ENCODE measurements around the gene ZNF148. TPM values are rescaled to one million over a fixed set of nuclear protein-coding genes. Genes with fewer than 3 reads are reported as not detected.

Gene ZNF148
- total RNA-seq, 2 donors from 2014 or later = 28.5 to 47.8 TPM

GRCh38 chr3:125318871-125319270 is 56.3 kb downstream of the ZNF148 start:
- Mint-ChIP-seq H3K27ac (no peak overlapping the region), H3K9me3 (no peaks in the 10 kb centered on the region), H3K36me3 (peaks cover 0 to 21% of the 10 kb centered on the region in 2 donors)
- ATAC-seq (no peak), DNase-seq (ENCODE audit: low spot score in 2 of 2) (no peak)

DNA sequence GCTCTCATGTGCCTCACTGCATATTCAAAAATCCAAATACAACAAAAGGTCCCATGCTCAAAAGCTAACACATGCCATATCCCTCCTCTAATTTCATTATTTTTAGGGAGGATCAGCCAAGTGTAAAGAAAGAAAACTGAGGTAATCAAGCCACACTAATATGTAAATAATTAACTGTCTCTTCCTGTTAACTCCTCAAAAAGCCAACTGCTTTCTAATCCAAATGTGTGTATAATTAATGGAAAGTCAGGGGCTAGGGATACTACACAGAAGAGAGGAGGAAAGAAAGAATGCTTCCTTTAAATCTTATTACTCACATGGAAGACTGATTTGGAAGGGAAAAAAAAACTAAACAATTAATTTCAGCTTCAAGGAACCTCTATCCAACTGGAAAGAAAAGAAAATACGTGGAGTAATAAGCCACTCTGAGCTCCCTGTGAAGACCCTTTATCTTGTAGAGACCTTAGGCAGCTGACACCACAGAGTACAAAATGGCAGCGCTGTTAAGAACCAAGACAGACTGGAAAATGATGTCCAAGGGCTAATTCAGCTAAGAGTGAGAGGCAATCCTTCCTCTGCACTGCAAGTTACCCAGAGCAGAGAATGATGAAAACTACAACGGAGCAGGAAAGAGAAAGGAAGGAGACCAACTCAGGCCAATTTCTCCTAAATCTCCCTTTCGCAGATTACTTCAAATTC is 56.8 kb downstream of the ZNF148 start:
- peaks cover 2 to 24% of the 10 kb centered on the region in 2 donors for H3K36me3 Mint-ChIP-seq
- no peak for DNase-seq (ENCODE audit: low spot score in 2 of 2)
- H3K27ac Mint-ChIP-seq = no peak overlapping the region
- no peaks in the 10 kb centered on the region for H3K9me3 Mint-ChIP-seq
- ATAC-seq = no peak

DNA sequence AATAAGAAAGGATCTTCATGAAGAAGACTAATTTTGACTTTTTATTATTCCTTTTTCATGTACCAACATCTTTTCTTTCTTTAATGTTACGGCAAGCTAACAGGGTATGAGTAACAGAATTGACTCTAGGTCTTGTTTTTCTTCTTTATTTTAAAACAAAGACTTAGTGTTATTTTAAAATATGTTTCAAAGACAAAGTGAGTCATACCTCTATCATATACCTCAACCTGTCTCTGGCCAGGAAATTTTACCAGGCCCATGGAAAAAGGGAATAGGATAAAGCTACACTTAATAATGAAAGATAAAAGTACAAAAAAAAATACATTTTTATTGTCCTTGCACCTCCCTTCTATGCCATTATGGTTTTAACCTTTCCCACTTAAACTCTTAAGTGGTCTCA is 57.4 kb downstream of the ZNF148 start:
- ATAC-seq = no peak
- H3K9me3 Mint-ChIP-seq = no peaks in the 10 kb centered on the region
- DNase-seq (ENCODE audit: low spot score in 2 of 2) = no peak

DNA sequence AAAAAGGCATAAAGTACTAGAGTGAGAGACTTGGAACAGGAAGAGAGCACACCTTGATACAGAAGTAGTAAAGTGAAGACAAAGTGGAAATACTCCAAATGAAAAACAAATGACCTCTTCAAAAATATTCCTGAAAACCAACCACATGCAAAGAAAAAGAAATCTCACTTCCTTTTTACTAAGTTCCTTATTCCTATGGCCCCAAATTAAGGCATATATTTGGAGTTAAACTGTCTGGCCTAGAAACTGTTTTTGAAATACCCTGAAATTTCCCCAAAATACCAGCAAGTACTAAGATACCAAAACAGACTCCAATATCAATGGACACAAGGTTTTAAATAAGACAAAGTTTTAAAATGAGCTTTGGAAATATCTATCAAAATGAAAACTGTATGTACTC is 58.2 kb downstream of the ZNF148 start:
- Mint-ChIP-seq H3K27ac (no peak overlapping the region), H3K36me3 (peaks cover 11 to 36% of the 10 kb centered on the region in 2 donors), H3K9me3 (no peaks in the 10 kb centered on the region)
- DNase-seq (ENCODE audit: low spot score in 2 of 2) = no peak
- no peak for ATAC-seq

More for the DNA sequence above, 57.4 kb downstream of the ZNF148 start:
- Mint-ChIP-seq H3K27ac (no peak overlapping the region), H3K36me3 (peaks cover 4 to 28% of the 10 kb centered on the region in 2 donors)

DNA sequence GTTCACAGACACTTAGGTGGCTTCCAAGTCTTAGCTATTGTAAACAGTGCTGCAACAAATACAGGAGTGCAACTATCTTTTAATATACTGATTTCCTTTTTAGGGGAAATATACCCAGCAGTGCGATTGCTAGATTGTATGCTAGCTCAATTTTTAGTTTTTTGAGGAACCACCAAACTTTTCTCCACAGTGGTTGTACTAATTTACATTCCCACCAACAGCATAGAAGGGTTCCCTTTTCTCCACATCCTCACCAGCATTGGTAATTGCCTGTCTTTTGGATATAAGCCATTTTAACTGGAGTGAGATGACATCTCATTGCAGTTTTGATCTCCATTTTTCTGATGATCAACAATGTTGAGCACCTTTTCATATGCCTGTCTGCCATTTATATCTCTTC is 58.9 kb downstream of the ZNF148 start:
- ATAC-seq = no peak
- H3K36me3 Mint-ChIP-seq = peaks cover 14 to 42% of the 10 kb centered on the region in 2 donors

GRCh38 chr3:125313060-125313635 is 62.0 kb downstream of the ZNF148 start:
- no peak for DNase-seq (ENCODE audit: low spot score in 2 of 2)
- no peak overlapping the region for H3K27ac Mint-ChIP-seq
- ATAC-seq = peak; percentile 74 to 75
- H3K36me3 Mint-ChIP-seq = peaks cover 14 to 60% of the 10 kb centered on the region in 2 donors
- no peaks in the 10 kb centered on the region for H3K9me3 Mint-ChIP-seq

More for the DNA sequence above, 58.9 kb downstream of the ZNF148 start:
- Mint-ChIP-seq H3K9me3 (no peaks in the 10 kb centered on the region), H3K27ac (peak overlapping the region in 1 of 2 donors; percentile 24)
- no peak for DNase-seq (ENCODE audit: low spot score in 2 of 2)

DNA sequence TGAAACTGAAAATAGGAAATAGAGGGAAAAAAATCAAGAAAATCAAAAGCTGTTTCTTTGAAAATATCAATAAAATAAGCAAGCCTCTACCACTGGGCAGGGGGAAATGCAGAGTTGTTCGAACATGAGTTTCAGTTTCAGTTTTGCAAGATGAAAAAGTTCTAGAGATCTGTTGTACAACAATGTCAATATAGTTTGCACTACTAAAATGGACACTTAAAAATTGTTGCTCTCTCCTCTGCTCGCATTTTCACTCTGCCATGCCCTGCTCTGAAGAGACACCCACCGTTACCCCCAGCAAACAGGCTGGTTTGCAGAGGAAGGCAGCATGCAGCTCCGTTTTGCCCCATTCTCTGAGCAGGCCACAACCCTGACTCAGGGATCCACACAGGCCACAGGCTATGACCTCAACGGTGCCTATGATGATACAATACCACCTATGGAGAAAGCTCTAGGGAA is 64.5 kb downstream of the ZNF148 start:
- Mint-ChIP-seq H3K36me3 (peaks cover 14 to 56% of the 10 kb centered on the region in 2 donors), H3K9me3 (no peaks in the 10 kb centered on the region), H3K27ac (peak overlapping the region; percentile 17 to 57)
- peak; percentile 87 to 98 for ATAC-seq
- DNase-seq (ENCODE audit: low spot score in 2 of 2) = peak; percentile 46 to 61

- DNase-seq (ENCODE audit: low spot score in 2 of 2) (no peak), ATAC-seq (no peak)
- Mint-ChIP-seq H3K36me3 (peaks cover 14 to 53% of the 10 kb centered on the region in 2 donors), H3K9me3 (no peaks in the 10 kb centered on the region), H3K27ac (no peak overlapping the region)
These were observed 65.6 kb downstream of the ZNF148 start for GRCh38 chr3:125309476-125309875.

- no peak for DNase-seq (ENCODE audit: low spot score in 2 of 2)
- ATAC-seq = no peak
- H3K36me3 Mint-ChIP-seq = peaks cover under 1 to 33% of the 10 kb centered on the region in 2 donors
- no peak overlapping the region for H3K27ac Mint-ChIP-seq
- H3K9me3 Mint-ChIP-seq = no peaks in the 10 kb centered on the region
These were observed 68.5 kb downstream of the ZNF148 start for GRCh38 chr3:125306620-125307019.

- Mint-ChIP-seq H3K27ac (no peak overlapping the region), H3K9me3 (no peaks in the 10 kb centered on the region), H3K36me3 (peaks cover 0 to 12% of the 10 kb centered on the region in 2 donors)
- ATAC-seq = no peak
- no peak for DNase-seq (ENCODE audit: low spot score in 2 of 2)
These were observed 72.2 kb downstream of the ZNF148 start for GRCh38 chr3:125302932-125303331.

- no peak for DNase-seq (ENCODE audit: low spot score in 2 of 2)
- no peaks in the 10 kb centered on the region for H3K36me3 Mint-ChIP-seq
- no peak for ATAC-seq
- no peaks in the 10 kb centered on the region for H3K9me3 Mint-ChIP-seq
- H3K27ac Mint-ChIP-seq = no peak overlapping the region
These were observed 74.7 kb downstream of the ZNF148 start for GRCh38 chr3:125300416-125300815.

GRCh38 chr3:125294411-125294810 is 80.7 kb downstream of the ZNF148 start:
- Mint-ChIP-seq H3K27ac (no peak overlapping the region), H3K36me3 (no peaks in the 10 kb centered on the region), H3K9me3 (no peaks in the 10 kb centered on the region)
- no peak for DNase-seq (ENCODE audit: low spot score in 2 of 2)
- no peak for ATAC-seq

DNA sequence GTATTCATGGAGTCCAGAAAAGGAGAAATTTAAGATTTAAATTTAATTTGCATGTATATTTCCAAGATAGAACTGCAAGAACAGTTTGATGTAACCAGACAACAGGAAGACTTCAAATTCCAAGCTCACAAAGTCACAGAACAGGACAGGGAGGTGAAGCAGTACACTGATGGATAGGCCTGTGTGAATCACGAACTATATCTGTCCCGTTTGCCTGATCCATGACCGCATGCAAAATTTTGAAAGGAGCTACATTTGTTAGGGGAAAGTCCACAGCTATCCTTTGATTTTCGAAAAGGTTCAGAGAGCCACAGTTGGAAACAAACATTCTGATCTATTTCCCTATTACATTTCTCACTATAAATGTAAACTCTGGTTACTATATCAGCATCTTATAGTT is 83.1 kb downstream of the ZNF148 start:
- no peak for ATAC-seq
- peaks cover 5 to 15% of the 10 kb centered on the region in 2 donors for H3K36me3 Mint-ChIP-seq
- DNase-seq (ENCODE audit: low spot score in 2 of 2) = no peak
- H3K9me3 Mint-ChIP-seq = no peaks in the 10 kb centered on the region
- H3K27ac Mint-ChIP-seq = no peak overlapping the region

- DNase-seq (ENCODE audit: low spot score in 2 of 2) (no peak), ATAC-seq (no peak)
- Mint-ChIP-seq H3K36me3 (peaks cover 5 to 15% of the 10 kb centered on the region in 2 donors), H3K9me3 (no peaks in the 10 kb centered on the region), H3K27ac (no peak overlapping the region)
These were observed 85.6 kb downstream of the ZNF148 start for GRCh38 chr3:125289429-125289981.

DNA sequence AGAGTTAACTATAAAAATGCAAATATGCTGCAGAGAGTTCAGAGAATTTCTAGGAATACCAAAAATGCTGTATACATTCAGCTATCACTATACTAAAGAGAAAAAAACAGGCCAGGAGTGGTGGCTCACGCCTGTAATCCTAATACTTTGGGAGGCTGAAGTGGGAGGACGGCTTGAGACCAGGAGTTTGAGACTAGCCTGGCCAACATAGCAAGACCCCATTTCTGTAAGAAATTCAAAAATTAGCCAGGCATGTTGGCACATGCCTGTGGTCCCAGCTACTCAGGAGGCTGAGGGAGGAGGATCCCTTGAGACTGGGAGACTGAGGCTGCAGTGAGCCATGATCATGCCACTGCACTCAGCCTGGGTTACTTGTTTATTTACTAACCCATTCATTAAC is 87.9 kb downstream of the ZNF148 start:
- ATAC-seq = no peak
- Mint-ChIP-seq H3K36me3 (peaks cover 5 to 15% of the 10 kb centered on the region in 2 donors), H3K9me3 (no peaks in the 10 kb centered on the region), H3K27ac (peak overlapping the region in 1 of 2 donors; percentile 42)
- DNase-seq (ENCODE audit: low spot score in 2 of 2) = no peak

- no peak for ATAC-seq
- peaks cover 0 to 17% of the 10 kb centered on the region in 2 donors for H3K36me3 Mint-ChIP-seq
- H3K27ac Mint-ChIP-seq = no peak overlapping the region
- DNase-seq (ENCODE audit: low spot score in 2 of 2) = no peak
- no peaks in the 10 kb centered on the region for H3K9me3 Mint-ChIP-seq
These were observed 93.7 kb downstream of the ZNF148 start for GRCh38 chr3:125281381-125281780.

- no peak for DNase-seq (ENCODE audit: low spot score in 2 of 2)
- no peaks in the 10 kb centered on the region for H3K9me3 Mint-ChIP-seq
- no peak for ATAC-seq
- no peak overlapping the region for H3K27ac Mint-ChIP-seq
- H3K36me3 Mint-ChIP-seq = peaks cover 0 to 17% of the 10 kb centered on the region in 2 donors
These were observed 94.3 kb downstream of the ZNF148 start for GRCh38 chr3:125280668-125281361.

All from activated naive CD4-positive, alpha-beta T cell treated with anti-CD3 and anti-CD28 coated beads, Interleukin-2, amount 50 U/mL, for 72 hours (primary cell).